Right lobe of liver (tissue), 6 donors: ENCODE measurements around the gene SMIM35. TPM values are rescaled to one million over a fixed set of nuclear protein-coding genes. Genes with fewer than 3 reads are reported as not detected.

Experiments
- ATAC-seq, 4 donors: fragments of 200-7000 bp; cut with Tn5 transposase; one replicate each; pipeline ENCODE4 v1.9.1; 2020; ENCODE audit warnings: mild to moderate bottlenecking in 4 of 4, moderate library complexity in 4 of 4
- DNase-seq, 3 donors: peaks; one replicate each; pipeline ENCODE4 v3.0.0-alpha.2; 2020
- H3K27ac ChIP-seq, 3 donors: fragments of 200-600 bp; one replicate each; pipeline ENCODE4 v1.8.0; 2022
- H3K27me3 ChIP-seq, 2 donors: fragments of 200-600 bp; one replicate each; pipeline ENCODE4 v1.8.0; 2022
- H3K36me3 ChIP-seq, 4 donors: fragments of 200-600 bp; sonication (generic) in 1 of 4; one replicate each; pipeline versions ENCODE4 v1.5.1 to v1.8.0; 2017 to 2022; ENCODE audit warnings: control low read depth in 1 of 4
- H3K4me1 ChIP-seq, 4 donors: fragments of 200-600 bp; sonication (generic) in 1 of 4; one replicate each; pipeline versions ENCODE4 v1.5.1 to v1.8.0; 2017 to 2022; ENCODE audit warnings: control low read depth in 1 of 4
- H3K4me3 ChIP-seq, 3 donors: fragments of 200-600 bp; one replicate each; pipeline ENCODE4 v1.8.0; 2022
- H3K9me3 ChIP-seq, 4 donors: fragments of 200-600 bp; sonication (generic) in 1 of 4; one replicate each; pipeline versions ENCODE4 v1.5.1 to v1.8.0; 2017 to 2022; ENCODE audit warnings: control low read depth in 1 of 4
- POLR2A ChIP-seq: fragments of 450-650 bp; IDR thresholded peaks from one replicate; pipeline ENCODE4 v1.6.1; 2017; ENCODE audit warnings: antibody characterized with exemption, mild to moderate bottlenecking
- WGBS: methylation state at CpG from one replicate; pipeline ENCODE4 v1.1.6; 2018; ENCODE audit warnings: low coverage, low lambda C conversion rate; ENCODE audit not compliant: insufficient coverage; ENCODE audit errors: missing lambda C conversion rate; 5-methylcytosine and 5-hydroxymethylcytosine counted together
- intact Hi-C, 2 donors: fragments of 100-400 bp; cut with DNase I; formaldehyde crosslinking; loops; one replicate each; pipeline versions ENCODE4 v1.11.2 to v1.14.1; 2022
- total RNA-seq, 6 experiments: library from RNA; depleted of rRNA in 2 of 6; stranded (reverse); fragments of >200 nt in 2 of 6; fragmentation: NEBNext Ultra II Directional in 3 of 6; extraction: Animal tissue kit (Norgen Biotek cat#: 25700) in 3 of 6; gene quantifications; one replicate each; pipeline versions ENCODE4 v1.1.0 to v1.2.4, GENCODE V29; 2016 to 2023
- TF ChIP-seq, protein P1 (sequence below), 4 donors: fragments of 200-600 bp in 3 of 4; fragments of 450-650 bp in 1 of 4; IDR thresholded peaks; one replicate each; pipeline versions ENCODE4 v1.5.1 to v1.8.0; 2016 to 2022; ENCODE audit warnings: antibody characterized with exemption in 4 of 4, mild to moderate bottlenecking in 2 of 4
- donor health status: DM: no; HTN: yes; CAD: no.
- donor health status: DM: no; HTN: no; CAD: no.
- donor health status: DM: no; HTN: no; CAD: no.
- donor health status: DM: no; HTN: yes; CAD: no.
- donor health status: DM: no; HTN: yes; CAD: no.

SMIM35 gene
- total RNA-seq, 6 experiments from 2014 or later, result not detected

DNA sequence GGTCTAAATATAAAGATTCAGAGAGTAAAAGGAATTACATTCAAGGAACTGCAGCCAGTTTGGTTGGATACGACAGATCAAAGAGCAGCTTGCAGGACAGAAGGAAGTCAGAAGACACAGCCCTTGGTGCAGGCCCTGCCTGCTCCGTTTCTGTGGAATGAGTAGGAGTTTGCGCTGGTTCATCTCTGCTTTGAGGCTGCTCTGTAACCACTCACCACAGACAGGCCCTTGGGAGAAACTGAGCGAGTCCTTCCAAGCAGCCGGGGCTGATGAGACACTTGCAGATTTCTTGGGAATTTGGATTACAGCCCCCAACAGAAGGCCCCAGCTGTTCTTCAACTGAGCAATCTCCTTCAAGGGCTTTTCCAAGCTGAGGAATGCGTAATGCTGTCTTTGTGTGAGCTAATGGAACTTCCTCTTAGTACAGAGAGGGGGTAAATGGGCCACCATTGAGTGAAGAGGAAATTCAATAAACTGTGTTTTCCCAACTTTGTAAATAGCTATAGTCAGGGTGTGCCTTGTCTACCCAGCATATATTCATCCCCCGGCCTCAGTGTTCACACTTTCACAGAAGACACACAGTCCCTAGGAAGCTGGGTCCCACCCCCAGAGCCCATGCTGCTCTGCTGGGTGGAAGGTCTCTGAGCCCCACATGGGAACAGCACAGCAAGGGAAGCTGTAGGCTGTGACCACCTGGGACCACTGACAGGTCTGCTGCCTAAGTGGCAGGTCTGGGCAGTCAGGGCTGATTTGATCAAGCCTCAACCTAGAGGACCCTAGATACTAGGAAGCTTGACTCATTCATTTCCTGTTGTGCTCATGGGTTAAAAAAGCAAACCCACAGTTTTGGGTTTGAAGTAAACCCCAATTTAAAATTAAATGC lies 84.0 kb downstream of the SMIM35 start:
- peak in 1 of 3 donors; percentile 40 for DNase-seq
- ATAC-seq, result peak; percentile 24 to 42 (median 32)
- Histone ChIP-seq H3K27ac (peak overlapping the region in 2 of 3 donors; percentile 52 to 63), H3K9me3 (no peaks in the 10 kb centered on the region), H3K4me3 (no peak overlapping the region), H3K4me1 (no peaks in the 10 kb centered on the region), H3K27me3 (no peaks in the 10 kb centered on the region), H3K36me3 (peaks cover 0 to 3% (median 0%) of the 10 kb centered on the region in 4 donors)
- no peak for TF ChIP-seq POLR2A
- TF ChIP-seq, protein P1, sequence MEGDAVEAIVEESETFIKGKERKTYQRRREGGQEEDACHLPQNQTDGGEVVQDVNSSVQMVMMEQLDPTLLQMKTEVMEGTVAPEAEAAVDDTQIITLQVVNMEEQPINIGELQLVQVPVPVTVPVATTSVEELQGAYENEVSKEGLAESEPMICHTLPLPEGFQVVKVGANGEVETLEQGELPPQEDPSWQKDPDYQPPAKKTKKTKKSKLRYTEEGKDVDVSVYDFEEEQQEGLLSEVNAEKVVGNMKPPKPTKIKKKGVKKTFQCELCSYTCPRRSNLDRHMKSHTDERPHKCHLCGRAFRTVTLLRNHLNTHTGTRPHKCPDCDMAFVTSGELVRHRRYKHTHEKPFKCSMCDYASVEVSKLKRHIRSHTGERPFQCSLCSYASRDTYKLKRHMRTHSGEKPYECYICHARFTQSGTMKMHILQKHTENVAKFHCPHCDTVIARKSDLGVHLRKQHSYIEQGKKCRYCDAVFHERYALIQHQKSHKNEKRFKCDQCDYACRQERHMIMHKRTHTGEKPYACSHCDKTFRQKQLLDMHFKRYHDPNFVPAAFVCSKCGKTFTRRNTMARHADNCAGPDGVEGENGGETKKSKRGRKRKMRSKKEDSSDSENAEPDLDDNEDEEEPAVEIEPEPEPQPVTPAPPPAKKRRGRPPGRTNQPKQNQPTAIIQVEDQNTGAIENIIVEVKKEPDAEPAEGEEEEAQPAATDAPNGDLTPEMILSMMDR (IDR thresholded peaks at IDR 0.05), result no peak
- intact Hi-C loops, result no loop called here
- 70% methylated on average over 5 of the region's 7 CpGs for WGBS

- peak overlapping the region in 2 of 3 donors; percentile 52 to 63 for H3K27ac ChIP-seq
- no peak overlapping the region for H3K4me3 ChIP-seq
- H3K4me1 ChIP-seq, result no peaks in the 10 kb centered on the region
- intact Hi-C loops, result no loop called here
- 79% methylated on average over 4 of the region's 6 CpGs for WGBS
- ATAC-seq (no peak), DNase-seq (peak in 1 of 3 donors; percentile 39)
- no peaks in the 10 kb centered on the region for H3K27me3 ChIP-seq
- no peaks in the 10 kb centered on the region for H3K9me3 ChIP-seq
- H3K36me3 ChIP-seq, result peaks cover 0 to 3% (median 0%) of the 10 kb centered on the region in 4 donors
- TF ChIP-seq POLR2A, result no peak
- TF ChIP-seq, protein P1 (IDR thresholded peaks at IDR 0.05), result no peak
Measured at GRCh38 chr11:118002010-118002540, 84.7 kb downstream of the SMIM35 start.

- ATAC-seq, result peak in 1 of 4 donors; percentile 12
- Histone ChIP-seq H3K9me3 (no peaks in the 10 kb centered on the region), H3K27me3 (no peaks in the 10 kb centered on the region), H3K36me3 (peaks cover 0 to 3% (median 0%) of the 10 kb centered on the region in 4 donors), H3K4me3 (no peak overlapping the region), H3K27ac (peak overlapping the region in 2 of 3 donors; percentile 52 to 63), H3K4me1 (no peaks in the 10 kb centered on the region)
- DNase-seq, result no peak
- TF ChIP-seq POLR2A, result no peak
- TF ChIP-seq, protein P1 (IDR thresholded peaks at IDR 0.05), result no peak
- intact Hi-C loops, result no loop called here
- WGBS, result 40% methylated on average over 5 of the region's 5 CpGs
Measured at GRCh38 chr11:118001494-118001971, 85.2 kb downstream of the SMIM35 start.

- peak in 1 of 3 donors; percentile 36 for DNase-seq
- WGBS, result 80% methylated on average over 1 of the region's 1 CpG
- Histone ChIP-seq H3K4me3 (no peak overlapping the region), H3K4me1 (no peaks in the 10 kb centered on the region), H3K9me3 (no peaks in the 10 kb centered on the region), H3K27ac (no peak overlapping the region), H3K27me3 (no peaks in the 10 kb centered on the region), H3K36me3 (peaks cover 0 to 3% (median 0%) of the 10 kb centered on the region in 4 donors)
- TF ChIP-seq, protein P1 (IDR thresholded peaks at IDR 0.05), result no peak
- TF ChIP-seq POLR2A, result no peak
- peak in 1 of 4 donors; percentile 12 for ATAC-seq
- intact Hi-C loops, result no loop called here
Measured at GRCh38 chr11:118000850-118001228, 85.9 kb downstream of the SMIM35 start.
